CD4-positive, alpha-beta T cell (primary cell): ENCODE data around the gene PRKAG1. TPM values are rescaled to one million over a fixed set of nuclear protein-coding genes. Genes with fewer than 3 reads are reported as not detected.
A peak's percentile ranks its signal among the peaks of the same experiment; 100 is the strongest.

Experiments used
- ATAC-seq: fragments of 200-7000 bp; cut with Tn5 transposase; one replicate; pipeline ENCODE4 v1.10.0; 2022; ENCODE audit warnings: mild to moderate bottlenecking; ENCODE audit not compliant: poor library complexity
- CTCF ChIA-PET: fragments of 350-600 bp; sonication (Branson Sonifier 250); formaldehyde crosslinking; loops from one replicate; lab custom pipeline; 2021; ENCODE audit warnings: antibody characterized with exemption, inconsistent platforms; lab: Charles Lee
- POLR2A ChIA-PET: fragments of 350-600 bp; sonication (Branson Sonifier 250); formaldehyde crosslinking; loops from one replicate; lab custom pipeline; 2021; ENCODE audit warnings: antibody characterized with exemption, inconsistent platforms; lab: Charles Lee
- DNase-seq, 14 experiments: peaks; one replicate each; pipeline ENCODE4 v3.0.0-alpha.2; 2013 to 2020; ENCODE audit warnings: mixed read lengths in 2 of 14
- H3K27ac ChIP-seq, 2 donors: one replicate each; pipeline versions ENCODE4 v1.5.1 to v1.7.0; 2013; ENCODE audit warnings: low read length in 2 of 2, low read depth in 1 of 2, mild to moderate bottlenecking in 1 of 2
- H3K27me3 ChIP-seq, 2 experiments: 1 replicate in 1 of 2; 2 replicates in 1 of 2; pipeline versions ENCODE4 v1.6.1 to v1.7.0; 2013; ENCODE audit warnings: low read length in 2 of 2, control low read depth in 1 of 2, mild to moderate bottlenecking in 1 of 2, moderate library complexity in 1 of 2; ENCODE audit not compliant: insufficient read depth in 2 of 2, control insufficient read depth in 1 of 2
- H3K36me3 ChIP-seq: one replicate; pipeline ENCODE4 v1.6.1; 2013; ENCODE audit warnings: low read length, control low read depth; ENCODE audit not compliant: insufficient read depth
- H3K4me1 ChIP-seq: one replicate; pipeline ENCODE4 v1.6.1; 2013; ENCODE audit warnings: low read length, control low read depth; ENCODE audit not compliant: insufficient read depth
- H3K4me3 ChIP-seq: one replicate; pipeline ENCODE4 v1.5.1; 2013; ENCODE audit warnings: mild to moderate bottlenecking, low read length, moderate library complexity
- H3K9me3 ChIP-seq, 2 experiments: 1 replicate in 1 of 2; 2 replicates in 1 of 2; pipeline versions ENCODE4 v1.6.1 to v1.7.0; 2013; ENCODE audit warnings: low read length in 2 of 2, mild to moderate bottlenecking in 2 of 2, control low read depth in 1 of 2, moderate library complexity in 1 of 2; ENCODE audit not compliant: control insufficient read depth in 1 of 2, insufficient read depth in 1 of 2
- H3K27ac Mint-ChIP-seq: one replicate; pipeline ENCODE4 v1.8.0; 2020; ENCODE audit warnings: mixed read lengths
- H3K27me3 Mint-ChIP-seq: one replicate; pipeline ENCODE4 v1.8.0; 2021; ENCODE audit warnings: mixed read lengths
- H3K36me3 Mint-ChIP-seq: one replicate; pipeline ENCODE4 v1.8.0; 2021; ENCODE audit warnings: low read depth, mixed read lengths
- H3K4me1 Mint-ChIP-seq: one replicate; pipeline ENCODE4 v1.8.0; 2021; ENCODE audit warnings: low read depth, mixed read lengths
- H3K4me3 Mint-ChIP-seq: one replicate; pipeline ENCODE4 v1.8.0; 2020; ENCODE audit warnings: mild to moderate bottlenecking, mixed read lengths
- H3K9me3 Mint-ChIP-seq: one replicate; pipeline ENCODE4 v1.8.0; 2020; ENCODE audit warnings: mixed read lengths
- intact Hi-C, 2 experiments: fragments of 100-400 bp; cut with DNase I in 1 of 2; cut with micrococcal nuclease in 1 of 2; formaldehyde crosslinking; loops; one replicate each; pipeline versions ENCODE4 v1.15.1 to v1.9.0; 2023 to 2025; cut with DNase I, micrococcal nuclease
- total RNA-seq, 174 experiments: library from RNA in 2 of 174; stranded (reverse) in 2 of 174; gene quantifications; one replicate each; pipeline ENCODE4 v1.2.3 and lab custom pipeline; 2021 to 2026
- TF ChIP-seq, protein P1 (sequence below): fragments of 200-600 bp; IDR thresholded peaks from one replicate; pipeline ENCODE4 v1.8.0; 2022; ENCODE audit warnings: antibody characterized with exemption, mild to moderate bottlenecking

The PRKAG1 gene
- total RNA-seq, 2 experiments from 2014 or later: 34.6 to 38.2 TPM

DNA sequence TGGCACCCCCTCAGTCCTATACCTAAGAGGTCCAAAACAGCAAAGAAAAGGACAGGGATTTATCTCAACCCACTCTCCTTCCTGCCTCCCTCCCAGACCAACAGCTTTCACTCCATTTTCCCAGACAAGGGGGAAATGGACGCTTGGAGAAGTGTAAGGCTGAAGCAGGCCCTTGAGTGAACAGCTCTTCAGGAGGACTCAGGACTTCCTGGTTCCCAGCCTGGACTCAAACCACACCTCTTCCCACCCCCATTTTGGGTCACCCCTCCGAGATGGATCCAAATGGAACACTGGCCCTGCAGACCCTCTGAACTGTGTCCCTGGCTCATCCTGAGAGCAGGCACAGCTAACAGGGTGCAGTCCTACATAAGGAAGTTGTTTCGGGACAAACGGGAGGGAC lies 39.3 kb upstream of the PRKAG1 start:
- DNase-seq (peak in 1 of 14 experiments; percentile 35), ATAC-seq (no peak)
- POLR2A ChIA-PET: interaction anchor here (1.1 to 3.4 kb wide), 3 partner anchors 12 to 130 kb away, joined by 3 to 28 read pairs (median 4); partner anchors contain the start of genes RHEBL1 and TUBA1B
- Histone ChIP-seq H3K9me3 (no peaks in the 10 kb centered on the region), H3K27me3 (no peaks in the 10 kb centered on the region), H3K4me3 (peak overlapping the region; percentile 96), H3K4me1 (peaks cover 63% of the 10 kb centered on the region), H3K27ac (peak overlapping the region; percentile 21 to 47), H3K36me3 (peaks cover 24% of the 10 kb centered on the region)
- TF ChIP-seq, protein P1, sequence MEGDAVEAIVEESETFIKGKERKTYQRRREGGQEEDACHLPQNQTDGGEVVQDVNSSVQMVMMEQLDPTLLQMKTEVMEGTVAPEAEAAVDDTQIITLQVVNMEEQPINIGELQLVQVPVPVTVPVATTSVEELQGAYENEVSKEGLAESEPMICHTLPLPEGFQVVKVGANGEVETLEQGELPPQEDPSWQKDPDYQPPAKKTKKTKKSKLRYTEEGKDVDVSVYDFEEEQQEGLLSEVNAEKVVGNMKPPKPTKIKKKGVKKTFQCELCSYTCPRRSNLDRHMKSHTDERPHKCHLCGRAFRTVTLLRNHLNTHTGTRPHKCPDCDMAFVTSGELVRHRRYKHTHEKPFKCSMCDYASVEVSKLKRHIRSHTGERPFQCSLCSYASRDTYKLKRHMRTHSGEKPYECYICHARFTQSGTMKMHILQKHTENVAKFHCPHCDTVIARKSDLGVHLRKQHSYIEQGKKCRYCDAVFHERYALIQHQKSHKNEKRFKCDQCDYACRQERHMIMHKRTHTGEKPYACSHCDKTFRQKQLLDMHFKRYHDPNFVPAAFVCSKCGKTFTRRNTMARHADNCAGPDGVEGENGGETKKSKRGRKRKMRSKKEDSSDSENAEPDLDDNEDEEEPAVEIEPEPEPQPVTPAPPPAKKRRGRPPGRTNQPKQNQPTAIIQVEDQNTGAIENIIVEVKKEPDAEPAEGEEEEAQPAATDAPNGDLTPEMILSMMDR: no peak
- Mint-ChIP-seq H3K9me3 (no peaks in the 10 kb centered on the region), H3K4me3 (peak overlapping the region; percentile 92), H3K27me3 (no peaks in the 10 kb centered on the region), H3K27ac (peak overlapping the region; percentile 55), H3K36me3 (peaks cover 56% of the 10 kb centered on the region), H3K4me1 (peaks cover 65% of the 10 kb centered on the region)
- CTCF ChIA-PET: interaction anchor here (0.8 to 2.0 kb wide), 4 partner anchors 12 to 80 kb away, joined by 3 to 7 read pairs (median 4); partner anchors contain the start of genes RHEBL1 and WNT1
- intact Hi-C loops: loop anchor here (2.0 kb wide), 2 partner anchors 37 to 39 kb away; partner anchors contain the start of gene PRKAG1 (in 1 of the 2)

DNA sequence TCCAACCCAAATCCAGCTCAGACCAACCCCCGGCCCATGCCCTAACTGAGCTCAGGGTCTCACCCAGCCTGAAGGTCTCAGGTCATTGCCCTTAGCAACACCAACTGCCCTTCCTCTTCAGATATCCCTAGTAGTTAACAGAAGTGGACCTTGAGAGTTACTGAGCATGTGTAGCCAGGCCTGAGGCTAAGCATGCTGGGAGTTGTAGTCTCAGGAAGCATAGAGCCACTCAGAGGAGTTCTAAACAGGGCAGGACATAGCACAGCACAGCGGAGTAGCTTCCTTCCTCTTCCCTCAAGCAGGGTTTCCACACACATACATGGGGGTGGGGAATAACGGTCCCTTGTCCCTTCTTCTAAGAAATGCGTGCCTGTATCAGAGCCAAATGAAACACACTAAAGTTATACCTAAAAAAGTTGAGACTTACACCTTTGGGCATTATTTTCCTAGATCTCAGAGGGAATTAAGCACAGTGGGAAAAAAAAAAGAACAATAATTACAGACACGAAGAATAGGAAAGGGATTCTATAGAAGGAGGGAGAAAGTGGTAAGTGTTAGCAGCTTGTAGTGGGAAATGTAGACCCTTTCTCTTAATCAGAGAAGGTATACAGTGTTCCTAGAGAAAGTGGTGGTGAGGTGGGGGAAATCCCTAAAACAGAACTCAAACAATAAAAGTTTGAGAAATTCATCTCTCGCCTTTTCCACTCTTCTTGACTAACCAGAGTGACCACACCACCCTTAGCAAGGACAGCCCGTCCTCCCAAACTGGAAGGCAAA lies 37.6 kb upstream of the PRKAG1 start:
- ChIA-PET POLR2A (interaction anchor here (0.5 to 1.6 kb wide), 7 partner anchors 14 to 204 kb away, joined by 3 to 10 read pairs (median 4); partner anchors contain the start of genes ARF3, DDX23, RHEBL1 and TUBA1A), CTCF (interaction anchor here (1.3 to 2.1 kb wide), 4 partner anchors 8 to 74 kb away, joined by 4 to 9 read pairs (median 6); no protein-coding TSS in a partner anchor)
- H3K36me3 Mint-ChIP-seq: peaks cover 70% of the 10 kb centered on the region
- no peaks in the 10 kb centered on the region for H3K27me3 Mint-ChIP-seq
- H3K4me3 Mint-ChIP-seq: peak overlapping the region; percentile 92
- peaks cover 60% of the 10 kb centered on the region for H3K4me1 ChIP-seq
- no peaks in the 10 kb centered on the region for H3K9me3 ChIP-seq
- peaks cover 42% of the 10 kb centered on the region for H3K36me3 ChIP-seq
- peak overlapping the region; percentile 25 to 36 for H3K27ac ChIP-seq
- TF ChIP-seq, protein P1: no peak
- H3K27me3 ChIP-seq: no peaks in the 10 kb centered on the region
- H3K9me3 Mint-ChIP-seq: no peaks in the 10 kb centered on the region
- H3K4me1 Mint-ChIP-seq: peaks cover 62% of the 10 kb centered on the region
- intact Hi-C loops: loop anchor here (2.0 kb wide), 2 partner anchors 35 to 37 kb away; partner anchors contain the start of gene PRKAG1 (in 1 of the 2)
- peak overlapping the region; percentile 2 for H3K4me3 ChIP-seq
- ATAC-seq (peak; percentile 72), DNase-seq (peak; percentile 11 to 85 (median 42))
- peak overlapping the region; percentile 55 for H3K27ac Mint-ChIP-seq

DNA sequence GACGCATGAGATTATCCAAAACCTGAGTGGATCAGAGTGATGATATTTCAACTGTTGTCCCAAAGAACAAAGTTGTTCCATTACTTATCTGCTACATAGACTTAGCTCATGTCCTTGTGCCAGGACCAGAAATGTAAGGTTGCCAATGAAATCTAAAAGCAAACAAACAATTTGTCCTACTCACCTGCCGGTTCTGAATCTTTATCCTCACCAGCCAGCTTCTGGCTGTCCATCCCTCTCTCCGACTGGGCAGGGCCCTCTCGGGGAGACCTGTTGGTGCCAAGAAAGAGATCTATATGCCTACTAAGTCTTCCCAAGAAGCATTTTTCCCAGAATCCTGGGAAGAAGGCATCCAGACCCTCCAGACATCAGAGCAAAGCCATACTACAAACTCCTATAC lies 36.5 kb upstream of the PRKAG1 start:
- Mint-ChIP-seq H3K27me3 (no peaks in the 10 kb centered on the region), H3K9me3 (no peaks in the 10 kb centered on the region), H3K4me1 (peaks cover 55% of the 10 kb centered on the region), H3K27ac (peak overlapping the region; percentile 44), H3K4me3 (no peak overlapping the region), H3K36me3 (peaks cover 74% of the 10 kb centered on the region)
- H3K4me3 ChIP-seq: no peak overlapping the region
- intact Hi-C loops: no loop called here
- no peaks in the 10 kb centered on the region for H3K9me3 ChIP-seq
- H3K36me3 ChIP-seq: peaks cover 52% of the 10 kb centered on the region
- peaks cover 58% of the 10 kb centered on the region for H3K4me1 ChIP-seq
- ATAC-seq (no peak), DNase-seq (no peak)
- TF ChIP-seq, protein P1: no peak
- ChIA-PET POLR2A (interaction anchor here (0.6 to 1.6 kb wide), 5 partner anchors 39 to 180 kb away, joined by 3 to 10 read pairs (median 6); partner anchors contain the start of genes ARF3 and TUBA1A), CTCF (interaction anchor here (0.6 to 2.1 kb wide), 5 partner anchors 9 to 141 kb away, joined by 4 to 9 read pairs (median 6); no protein-coding TSS in a partner anchor)
- no peak overlapping the region for H3K27ac ChIP-seq
- no peaks in the 10 kb centered on the region for H3K27me3 ChIP-seq
